Measurements from ENCODE around the gene GAGE12J.
"Not testable (repeated sequence)": the region's sequence is repeated elsewhere in the genome, so short reads cannot be mapped to it uniquely, and the experiment has no call there.

GAGE12J gene

GRCh38 chrX:49310371-49310770 is 11.5 kb upstream of the GAGE12J start:
- no peak for DNase-seq (ENCODE audit: low read depth)

GRCh38 chrX:49312176-49312575 is 9.7 kb upstream of the GAGE12J start:
- DNase-seq (ENCODE audit: low read depth), result no peak

GRCh38 chrX:49316085-49316484 is 5.8 kb upstream of the GAGE12J start:
- no peak for DNase-seq (ENCODE audit: low read depth)

- not testable (repeated sequence) for DNase-seq (ENCODE audit: low read depth)
Measured at GRCh38 chrX:49322266-49322665, 429 bp downstream of the GAGE12J start.

GRCh38 chrX:49323735-49324134 is 1.9 kb downstream of the GAGE12J start:
- not testable (repeated sequence) for DNase-seq (ENCODE audit: low read depth)

GRCh38 chrX:49330421-49330820 is 8.6 kb downstream of the GAGE12J start:
- DNase-seq (ENCODE audit: low read depth), result not testable (repeated sequence)

- DNase-seq (ENCODE audit: low read depth), result not testable (repeated sequence)
Measured at GRCh38 chrX:49331282-49331681, 9.4 kb downstream of the GAGE12J start, which contains the start of gene GAGE13. Gene GAGE13, plus strand, starts transcription at chrX:49331582. Its CDS starts 1,156 bp downstream, at chrX:49332738.

- not testable (repeated sequence) for DNase-seq (ENCODE audit: low read depth)
Measured at GRCh38 chrX:49331841-49332240, 10.0 kb downstream of the GAGE12J start.

GRCh38 chrX:49341449-49341848 is 19.6 kb downstream of the GAGE12J start:
- not testable (repeated sequence) for DNase-seq (ENCODE audit: low read depth)

GRCh38 chrX:49344496-49345175 is 22.8 kb downstream of the GAGE12J start:
- DNase-seq (ENCODE audit: low read depth), result not testable (repeated sequence)

- DNase-seq (ENCODE audit: low read depth), result not testable (repeated sequence)
Measured at GRCh38 chrX:49345402-49345801, 23.6 kb downstream of the GAGE12J start.

- DNase-seq (ENCODE audit: low read depth), result not testable (repeated sequence)
Measured at GRCh38 chrX:49346150-49346549, 24.3 kb downstream of the GAGE12J start.
